Type B pancreatic cell (in vitro differentiated cells): ENCODE data around the gene MAD2L2. TPM values are rescaled to one million over a fixed set of nuclear protein-coding genes. Genes with fewer than 3 reads are reported as not detected.

ENCODE experiments used
- DNase-seq: peaks from one replicate; pipeline ENCODE4 v3.0.0; 2021; ENCODE audit warnings: mixed read lengths; ENCODE audit not compliant: unreplicated experiment; ENCODE audit errors: extremely low spot score
- H3K27ac Mint-ChIP-seq: 2 replicates; pipeline ENCODE4 v1.8.0; 2021; ENCODE audit warnings: mild to moderate bottlenecking, mixed read lengths
- H3K27me3 Mint-ChIP-seq: 2 replicates; pipeline ENCODE4 v1.8.0; 2021; ENCODE audit warnings: mixed read lengths
- H3K36me3 Mint-ChIP-seq: 2 replicates; pipeline ENCODE4 v1.8.0; 2021; ENCODE audit warnings: mixed read lengths
- H3K4me1 Mint-ChIP-seq: one replicate; pipeline ENCODE4 v1.8.0; 2021; ENCODE audit warnings: mixed read lengths; ENCODE audit not compliant: unreplicated experiment
- H3K4me3 Mint-ChIP-seq: 2 replicates; pipeline ENCODE4 v1.8.0; 2021; ENCODE audit warnings: mild to moderate bottlenecking, mixed read lengths
- H3K9me3 Mint-ChIP-seq: 2 replicates; pipeline ENCODE4 v1.8.0; 2021; ENCODE audit warnings: mixed read lengths
- total RNA-seq: library from RNA; stranded (reverse); gene quantifications from 2 replicates; pipeline ENCODE4 v1.2.1, GENCODE V29; 2021; ENCODE audit warnings: low replicate concordance
- TF ChIP-seq, protein P1 (sequence below): fragments of 200-600 bp; sonication (generic); conservative IDR thresholded peaks from 2 replicates; pipeline ENCODE4 v1.5.0; 2021; ENCODE audit warnings: antibody characterized with exemption, mild to moderate bottlenecking

Gene MAD2L2
- total RNA-seq, 1 donor from 2014 or later: 70.7 TPM

DNA sequence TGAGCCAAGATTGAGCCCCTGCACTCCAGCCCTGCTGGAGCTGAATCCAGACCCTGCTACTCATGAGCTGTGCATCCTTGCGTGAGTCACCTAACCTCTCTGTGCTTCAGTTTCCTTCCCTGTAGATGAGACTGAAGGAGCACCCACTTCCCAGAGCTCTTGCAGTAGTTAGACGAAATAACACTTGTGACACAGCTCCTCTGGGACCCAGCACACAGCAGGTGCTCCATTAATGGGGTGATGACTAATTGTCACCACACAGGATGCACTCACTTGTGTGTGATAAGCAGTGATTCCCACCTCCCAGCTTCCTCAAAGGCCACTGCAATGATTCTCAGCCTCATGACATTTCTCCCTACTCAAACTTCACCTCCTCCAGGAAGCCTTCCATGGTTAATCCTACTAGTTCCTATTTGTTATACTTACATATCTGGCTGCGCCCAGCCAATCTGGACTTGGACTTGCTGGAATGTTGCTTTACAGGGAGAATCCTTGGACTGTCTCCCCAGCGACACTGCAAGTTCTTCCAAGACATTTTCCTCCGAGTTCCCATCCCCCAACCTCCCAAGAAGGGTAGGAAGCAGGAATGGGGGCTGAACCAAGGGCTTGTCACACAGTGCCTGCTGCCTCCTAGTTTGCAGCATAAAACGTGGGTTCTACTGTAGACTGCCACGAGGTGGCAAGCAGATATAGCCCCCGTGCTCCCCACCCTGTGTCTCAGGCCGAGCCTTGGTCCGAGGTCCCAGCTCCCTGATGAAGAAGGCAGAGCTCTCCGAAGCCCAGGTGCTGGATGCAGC lies 27.8 kb upstream of the MAD2L2 start:
- Mint-ChIP-seq H3K4me1 (peaks cover 14% of the 10 kb centered on the region), H3K27ac (no peak overlapping the region), H3K36me3 (no peaks in the 10 kb centered on the region), H3K9me3 (no peaks in the 10 kb centered on the region), H3K4me3 (no peak overlapping the region), H3K27me3 (peaks cover 7% of the 10 kb centered on the region)
- DNase-seq: no peak
- TF ChIP-seq, protein P1, sequence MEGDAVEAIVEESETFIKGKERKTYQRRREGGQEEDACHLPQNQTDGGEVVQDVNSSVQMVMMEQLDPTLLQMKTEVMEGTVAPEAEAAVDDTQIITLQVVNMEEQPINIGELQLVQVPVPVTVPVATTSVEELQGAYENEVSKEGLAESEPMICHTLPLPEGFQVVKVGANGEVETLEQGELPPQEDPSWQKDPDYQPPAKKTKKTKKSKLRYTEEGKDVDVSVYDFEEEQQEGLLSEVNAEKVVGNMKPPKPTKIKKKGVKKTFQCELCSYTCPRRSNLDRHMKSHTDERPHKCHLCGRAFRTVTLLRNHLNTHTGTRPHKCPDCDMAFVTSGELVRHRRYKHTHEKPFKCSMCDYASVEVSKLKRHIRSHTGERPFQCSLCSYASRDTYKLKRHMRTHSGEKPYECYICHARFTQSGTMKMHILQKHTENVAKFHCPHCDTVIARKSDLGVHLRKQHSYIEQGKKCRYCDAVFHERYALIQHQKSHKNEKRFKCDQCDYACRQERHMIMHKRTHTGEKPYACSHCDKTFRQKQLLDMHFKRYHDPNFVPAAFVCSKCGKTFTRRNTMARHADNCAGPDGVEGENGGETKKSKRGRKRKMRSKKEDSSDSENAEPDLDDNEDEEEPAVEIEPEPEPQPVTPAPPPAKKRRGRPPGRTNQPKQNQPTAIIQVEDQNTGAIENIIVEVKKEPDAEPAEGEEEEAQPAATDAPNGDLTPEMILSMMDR: no peak

DNA sequence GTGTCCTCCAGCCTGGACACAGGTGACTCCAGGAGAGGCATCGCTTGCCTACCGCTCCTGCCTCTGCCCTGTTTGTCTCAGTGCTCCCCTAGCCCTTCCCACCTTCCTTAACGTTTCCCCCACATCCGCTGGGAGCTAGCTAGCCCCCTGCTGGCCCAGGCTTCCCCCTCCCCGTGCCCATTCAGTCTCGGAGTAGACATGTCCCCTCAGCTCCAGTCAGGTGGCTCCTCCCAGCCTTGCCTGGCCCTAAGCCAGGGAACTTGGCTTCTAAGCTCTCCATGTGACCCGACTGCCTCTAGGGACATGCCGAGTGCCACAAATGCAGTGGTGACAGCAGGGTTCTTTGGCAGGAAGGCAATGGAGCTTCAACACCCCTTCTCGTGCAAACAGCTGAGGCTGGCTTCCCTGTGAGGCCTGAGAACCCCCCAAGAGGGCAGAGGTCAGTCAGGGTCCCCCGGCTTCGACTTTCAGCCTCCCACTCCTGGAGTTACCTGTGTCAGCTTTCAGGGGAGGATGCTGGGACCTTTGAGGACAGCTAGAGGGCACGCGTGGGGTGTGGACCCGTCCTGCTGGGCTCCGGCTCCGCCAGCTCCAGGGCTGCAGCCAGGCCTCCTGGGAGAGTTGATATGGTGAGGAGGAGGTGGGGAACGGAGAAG lies 26.8 kb upstream of the MAD2L2 start:
- TF ChIP-seq, protein P1: no peak
- H3K4me1 Mint-ChIP-seq: peaks cover 14% of the 10 kb centered on the region
- no peak overlapping the region for H3K4me3 Mint-ChIP-seq
- no peaks in the 10 kb centered on the region for H3K9me3 Mint-ChIP-seq
- no peaks in the 10 kb centered on the region for H3K36me3 Mint-ChIP-seq
- no peak for DNase-seq
- peaks cover 10% of the 10 kb centered on the region for H3K27me3 Mint-ChIP-seq
- no peak overlapping the region for H3K27ac Mint-ChIP-seq

DNA sequence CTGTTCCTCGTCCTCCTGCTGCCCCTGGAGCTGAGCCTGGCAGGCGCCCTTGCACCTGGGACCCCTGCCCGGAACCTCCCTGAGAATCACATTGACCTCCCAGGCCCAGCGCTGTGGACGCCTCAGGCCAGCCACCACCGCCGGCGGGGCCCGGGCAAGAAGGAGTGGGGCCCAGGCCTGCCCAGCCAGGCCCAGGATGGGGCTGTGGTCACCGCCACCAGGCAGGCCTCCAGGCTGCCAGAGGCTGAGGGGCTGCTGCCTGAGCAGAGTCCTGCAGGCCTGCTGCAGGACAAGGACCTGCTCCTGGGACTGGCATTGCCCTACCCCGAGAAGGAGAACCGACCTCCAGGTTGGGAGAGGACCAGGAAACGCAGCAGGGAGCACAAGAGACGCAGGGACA lies 25.3 kb upstream of the MAD2L2 start:
- no peak overlapping the region for H3K27ac Mint-ChIP-seq
- TF ChIP-seq, protein P1: no peak
- H3K36me3 Mint-ChIP-seq: no peaks in the 10 kb centered on the region
- H3K9me3 Mint-ChIP-seq: no peaks in the 10 kb centered on the region
- no peak for DNase-seq
- peaks cover 10% of the 10 kb centered on the region for H3K27me3 Mint-ChIP-seq
- no peak overlapping the region for H3K4me3 Mint-ChIP-seq
- peaks cover 16% of the 10 kb centered on the region for H3K4me1 Mint-ChIP-seq

DNA sequence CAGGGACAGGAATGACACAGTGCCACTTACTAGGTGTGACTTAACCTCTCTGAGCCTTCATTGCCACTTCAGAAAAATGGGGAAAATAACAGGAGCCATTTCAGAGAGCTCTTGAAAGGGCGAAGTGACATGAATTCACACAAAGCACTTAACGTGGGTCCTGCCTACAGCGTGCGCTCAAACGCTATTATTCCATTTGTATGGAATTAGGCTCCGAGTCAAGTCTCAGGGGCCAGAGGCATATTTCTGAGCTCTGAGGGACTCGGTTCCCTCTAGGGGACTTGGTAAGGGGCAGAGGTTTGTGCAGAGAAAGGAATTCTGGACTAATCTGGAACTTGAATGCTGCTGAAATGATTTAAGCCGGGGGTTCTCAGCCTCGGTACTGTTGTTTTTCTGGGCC lies 24.6 kb upstream of the MAD2L2 start:
- TF ChIP-seq, protein P1: no peak
- Mint-ChIP-seq H3K4me1 (peaks cover 21% of the 10 kb centered on the region), H3K4me3 (no peak overlapping the region), H3K27me3 (peaks cover 10% of the 10 kb centered on the region), H3K9me3 (no peaks in the 10 kb centered on the region), H3K36me3 (no peaks in the 10 kb centered on the region), H3K27ac (no peak overlapping the region)
- DNase-seq: no peak

DNA sequence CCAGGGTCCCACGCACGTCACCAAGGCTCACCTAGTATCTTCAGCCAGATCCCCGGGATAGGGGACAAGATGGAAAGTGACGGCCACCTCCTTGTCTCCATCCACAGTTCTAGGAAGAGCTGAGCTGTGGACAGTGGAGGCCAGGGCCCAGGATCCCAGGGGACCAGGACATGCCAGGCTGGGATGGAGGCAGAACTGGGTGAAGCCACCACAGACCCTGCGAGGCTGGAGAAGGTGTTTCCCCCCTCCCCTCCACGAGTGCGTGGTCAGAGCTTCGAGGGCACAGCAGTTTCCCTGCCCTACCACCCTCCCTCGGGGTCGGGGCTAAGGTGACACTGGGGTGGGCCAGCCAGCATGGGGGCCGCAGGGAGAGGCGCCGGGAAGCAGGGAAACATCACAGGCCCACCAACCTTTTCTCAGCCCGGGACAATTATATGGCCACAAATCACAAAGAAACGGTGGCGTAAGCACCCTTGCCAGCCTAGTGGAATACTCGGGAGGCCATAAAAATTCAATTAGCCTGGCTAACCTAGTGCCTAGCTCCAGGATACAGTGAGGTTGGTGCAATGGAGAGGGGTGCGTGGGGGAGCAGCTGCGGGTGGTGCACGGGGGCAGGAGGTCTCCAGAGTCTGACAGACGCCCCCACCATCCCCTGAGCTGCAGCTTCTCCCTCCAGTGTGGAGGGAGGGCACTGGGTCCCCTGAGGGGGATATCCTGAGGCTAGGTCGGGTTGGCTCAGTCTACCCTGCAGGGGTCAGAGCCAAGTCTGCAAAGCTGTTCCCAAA lies 23.9 kb upstream of the MAD2L2 start:
- peaks cover 10% of the 10 kb centered on the region for H3K27me3 Mint-ChIP-seq
- TF ChIP-seq, protein P1: no peak
- H3K4me3 Mint-ChIP-seq: no peak overlapping the region
- DNase-seq: no peak
- no peak overlapping the region for H3K27ac Mint-ChIP-seq
- peaks cover 21% of the 10 kb centered on the region for H3K4me1 Mint-ChIP-seq
- H3K9me3 Mint-ChIP-seq: no peaks in the 10 kb centered on the region
- no peaks in the 10 kb centered on the region for H3K36me3 Mint-ChIP-seq
